GM12873 (cell line): ENCODE measurements around the gene PIK3R6.

Source experiments
- TF ChIP-seq, protein P1 (sequence below): IDR thresholded peaks from 2 replicates; pipeline ENCODE4 v1.5.1; 2012; ENCODE audit warnings: low read depth, mild to moderate bottlenecking, moderate library complexity, low read length, control low read depth; ENCODE audit not compliant: insufficient read depth; ENCODE audit errors: missing control alignments

Gene PIK3R6

DNA sequence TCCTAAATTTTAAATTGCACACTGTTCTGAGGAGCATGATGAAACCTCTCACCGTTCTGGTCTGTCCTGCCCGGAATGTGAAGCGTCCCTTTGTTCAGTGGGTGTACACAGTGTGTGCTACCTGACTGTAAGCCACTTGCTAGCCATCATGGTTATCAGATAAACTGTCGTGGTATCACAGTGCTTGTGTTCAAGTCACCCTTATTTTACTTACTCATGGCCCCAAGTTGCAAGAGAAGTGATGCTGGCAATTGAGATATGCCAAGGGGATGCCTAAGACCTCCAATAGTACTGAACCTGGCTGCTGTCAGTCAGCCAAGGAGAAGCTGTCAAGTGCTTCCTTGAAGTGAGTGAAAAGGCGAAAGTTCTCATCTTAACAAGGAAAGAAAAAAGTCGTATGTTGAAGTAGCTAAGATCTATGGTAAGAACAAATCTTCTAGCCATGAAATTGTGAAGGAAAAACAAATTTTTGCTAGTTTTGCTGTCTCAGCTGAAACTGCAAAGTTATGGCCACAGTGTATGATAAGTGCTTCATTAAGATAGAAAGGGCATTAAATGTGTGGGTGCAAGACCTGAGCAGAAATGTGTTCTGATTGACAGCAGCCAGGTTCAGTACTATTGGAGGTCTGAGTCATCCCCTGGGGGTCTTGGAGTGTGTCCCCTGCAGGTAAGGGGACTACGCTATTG lies 5.8 kb downstream of the PIK3R6 start:
- TF ChIP-seq, protein P1, sequence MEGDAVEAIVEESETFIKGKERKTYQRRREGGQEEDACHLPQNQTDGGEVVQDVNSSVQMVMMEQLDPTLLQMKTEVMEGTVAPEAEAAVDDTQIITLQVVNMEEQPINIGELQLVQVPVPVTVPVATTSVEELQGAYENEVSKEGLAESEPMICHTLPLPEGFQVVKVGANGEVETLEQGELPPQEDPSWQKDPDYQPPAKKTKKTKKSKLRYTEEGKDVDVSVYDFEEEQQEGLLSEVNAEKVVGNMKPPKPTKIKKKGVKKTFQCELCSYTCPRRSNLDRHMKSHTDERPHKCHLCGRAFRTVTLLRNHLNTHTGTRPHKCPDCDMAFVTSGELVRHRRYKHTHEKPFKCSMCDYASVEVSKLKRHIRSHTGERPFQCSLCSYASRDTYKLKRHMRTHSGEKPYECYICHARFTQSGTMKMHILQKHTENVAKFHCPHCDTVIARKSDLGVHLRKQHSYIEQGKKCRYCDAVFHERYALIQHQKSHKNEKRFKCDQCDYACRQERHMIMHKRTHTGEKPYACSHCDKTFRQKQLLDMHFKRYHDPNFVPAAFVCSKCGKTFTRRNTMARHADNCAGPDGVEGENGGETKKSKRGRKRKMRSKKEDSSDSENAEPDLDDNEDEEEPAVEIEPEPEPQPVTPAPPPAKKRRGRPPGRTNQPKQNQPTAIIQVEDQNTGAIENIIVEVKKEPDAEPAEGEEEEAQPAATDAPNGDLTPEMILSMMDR: no peak

- TF ChIP-seq, protein P1: no peak
Observed at GRCh38 chr17:8859804-8860430, 7.6 kb downstream of the PIK3R6 start.

DNA sequence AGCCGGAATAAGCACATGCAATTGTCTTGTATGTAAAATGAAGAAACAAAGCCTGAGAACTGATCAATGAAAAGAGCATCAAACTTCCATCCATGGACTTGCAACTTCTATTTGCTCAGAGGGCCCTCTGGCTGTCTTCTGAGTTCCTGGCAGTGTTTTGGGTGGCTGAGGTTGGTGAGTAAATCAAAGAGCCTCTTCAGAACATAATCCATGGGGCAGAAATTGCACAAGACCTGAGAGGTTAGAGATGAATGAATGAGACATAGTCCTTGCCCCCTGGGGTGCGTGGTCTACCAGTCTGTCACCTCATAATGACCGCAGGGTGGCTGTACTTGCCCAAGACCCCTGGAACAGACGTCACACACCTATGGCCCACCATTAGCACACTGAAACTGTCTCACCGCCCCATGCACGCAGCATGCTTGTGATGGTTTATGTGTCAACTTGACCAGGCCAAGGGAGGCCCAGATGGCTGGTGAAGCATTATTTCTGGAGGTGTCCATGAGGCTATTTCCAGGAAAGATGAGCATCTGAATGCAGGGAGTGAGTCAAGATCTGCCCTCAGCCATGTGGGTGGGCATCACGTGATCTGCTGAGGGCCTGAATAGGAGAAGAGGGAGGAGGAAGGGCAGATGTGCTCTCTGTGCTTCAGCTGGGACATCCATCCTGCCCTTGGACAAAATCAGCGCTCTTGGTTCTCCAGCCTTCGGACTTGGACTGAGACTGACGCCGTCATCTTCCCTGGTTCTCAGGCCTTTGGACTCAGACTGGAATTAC lies 8.3 kb downstream of the PIK3R6 start:
- TF ChIP-seq, protein P1: no peak

- TF ChIP-seq, protein P1: no peak
Observed at GRCh38 chr17:8857919-8858318, 9.6 kb downstream of the PIK3R6 start.

DNA sequence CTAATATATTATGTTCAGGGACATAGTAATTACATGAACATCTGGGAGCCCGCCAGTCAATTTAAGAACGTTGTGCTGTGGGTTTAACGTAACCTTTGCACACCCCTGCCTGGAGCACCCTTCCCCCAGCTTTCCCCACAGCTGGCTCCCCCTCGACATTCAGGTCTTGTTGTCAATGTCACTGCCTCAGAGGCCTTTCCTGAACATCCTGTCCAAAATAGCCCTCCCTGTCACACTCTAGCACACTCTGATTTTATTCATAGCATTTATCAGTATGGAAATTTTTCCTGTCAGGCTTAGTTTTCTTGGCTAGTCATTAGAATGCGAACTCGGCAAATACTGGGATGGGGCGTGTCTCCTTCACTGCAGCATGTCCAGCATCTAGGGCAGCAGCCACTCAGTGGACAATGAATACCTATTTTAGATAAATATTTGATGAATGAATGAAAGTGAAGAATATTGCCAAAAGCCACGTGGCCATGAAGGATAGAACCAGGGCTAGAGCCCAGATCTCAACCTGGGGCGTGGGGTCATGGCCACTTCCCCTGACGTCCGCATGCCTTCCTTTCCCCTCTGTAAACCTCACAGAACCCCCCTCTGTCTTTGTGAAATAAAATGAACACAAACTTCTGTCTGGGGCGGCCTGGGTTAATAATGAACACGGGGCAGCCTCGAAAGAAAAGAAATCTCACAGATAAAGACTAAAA lies 10.5 kb downstream of the PIK3R6 start:
- TF ChIP-seq, protein P1: no peak

DNA sequence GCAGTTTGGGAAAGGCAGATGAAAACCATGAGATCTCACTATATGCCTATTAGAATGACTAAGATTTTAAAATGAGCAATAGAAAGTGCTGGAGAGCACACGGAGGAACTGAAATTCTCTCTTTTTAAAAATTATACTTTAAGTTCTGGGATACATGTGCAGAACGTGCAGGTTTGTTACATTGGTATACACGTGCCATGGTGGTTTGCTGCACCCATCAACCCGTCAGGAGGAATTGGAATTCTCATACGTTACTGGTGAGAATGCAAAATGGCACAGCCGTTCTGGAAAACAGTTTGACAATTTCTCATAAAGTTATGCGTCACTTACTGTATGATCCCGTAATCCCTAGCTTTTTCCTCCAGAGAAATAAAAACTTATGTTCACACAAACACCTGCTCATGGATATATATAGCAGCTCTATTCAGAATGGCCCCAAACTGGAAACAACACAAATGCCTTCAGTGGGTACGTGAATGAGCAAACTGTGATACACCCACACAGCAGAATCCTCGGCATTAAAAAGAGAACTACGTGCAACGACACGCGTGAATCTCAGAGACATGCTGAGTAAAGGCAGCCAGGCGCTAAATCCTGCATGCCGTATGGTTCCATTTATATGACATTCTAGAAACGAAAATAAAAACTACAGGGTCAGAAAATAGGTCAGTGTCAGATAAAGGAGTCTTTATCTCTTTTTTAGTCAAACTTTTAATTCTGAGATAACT lies 11.8 kb downstream of the PIK3R6 start:
- TF ChIP-seq, protein P1: no peak
